H1 (cell line): Measurements from ENCODE around the gene RPS6KA2. TPM values are rescaled to one million over a fixed set of nuclear protein-coding genes. Genes with fewer than 3 reads are reported as not detected.
"Not testable (repeated sequence)": the region's sequence is repeated elsewhere in the genome, so short reads cannot be mapped to it uniquely, and the experiment has no call there.

Source experiments
- CTCF ChIA-PET: fragments of 300-600 bp; sonication (Branson Sonifier 250); formaldehyde crosslinking; loops from one replicate; lab custom pipeline; 2021; ENCODE audit not compliant: partially characterized antibody; lab: Charles Lee
- POLR2A ChIA-PET: fragments of 300-600 bp; sonication (Branson Sonifier 250); formaldehyde crosslinking; loops from one replicate; lab custom pipeline; 2021; ENCODE audit warnings: inconsistent platforms; ENCODE audit not compliant: partially characterized antibody; lab: Charles Lee
- DNase-seq, 2 experiments: peaks; one replicate each; pipeline versions ENCODE4 v3.0.0 to v3.0.0-alpha.2; 2010 to 2022; ENCODE audit warnings: low spot score in 2 of 2, low read depth in 1 of 2, mixed read lengths in 1 of 2
- FAIRE-seq: peaks from 2 replicates; lab custom pipeline; 2011; peaks lifted over from hg19 to GRCh38; lab: Jason Lieb, UNC
- H2AFZ ChIP-seq: 2 replicates; pipeline ENCODE4 v1.8.1; 2012; ENCODE audit warnings: low read length, inconsistent platforms
- H2AK5ac ChIP-seq: 2 replicates; pipeline ENCODE4 v1.6.1; 2013; ENCODE audit warnings: low read depth, low read length
- H2BK120ac ChIP-seq: replicated peaks from 2 replicates; pipeline ENCODE3; 2013; ENCODE audit warnings: low read depth, low read length, inconsistent platforms
- H2BK12ac ChIP-seq: 2 replicates; pipeline ENCODE4 v1.6.1; 2013; ENCODE audit warnings: low read depth, low read length
- H2BK15ac ChIP-seq: 2 replicates; pipeline ENCODE4 v1.6.1; 2013; ENCODE audit warnings: low read length
- H2BK20ac ChIP-seq: 2 replicates; pipeline ENCODE4 v1.6.1; 2013; ENCODE audit warnings: low read length
- H2BK5ac ChIP-seq: 2 replicates; pipeline ENCODE4 v1.6.1; 2013; ENCODE audit warnings: low read depth, low read length
- H3K14ac ChIP-seq: 2 replicates; pipeline ENCODE4 v1.6.1; 2013; ENCODE audit warnings: inconsistent platforms; ENCODE audit not compliant: insufficient read length
- H3K18ac ChIP-seq: 2 replicates; pipeline ENCODE4 v1.6.1; 2013; ENCODE audit warnings: low read length; ENCODE audit errors: extremely low read depth
- H3K23ac ChIP-seq: 2 replicates; pipeline ENCODE4 v1.6.1; 2013; ENCODE audit warnings: inconsistent platforms; ENCODE audit not compliant: insufficient read length
- H3K23me2 ChIP-seq: 2 replicates; pipeline ENCODE4 v1.6.1; 2013; ENCODE audit warnings: low read depth, low read length
- H3K27ac ChIP-seq: 2 replicates; pipeline ENCODE4 v1.6.1; 2011; ENCODE audit warnings: low read depth, low read length, inconsistent platforms
- H3K27me3 ChIP-seq, 4 experiments: replicated peaks in 1 of 4; 1 replicate in 1 of 4; 2 replicates in 3 of 4; pipeline versions ENCODE4 v1.6.1 to v1.8.1; 2011 to 2013; ENCODE audit warnings: low read length in 3 of 4, mild to moderate bottlenecking in 3 of 4, inconsistent platforms in 2 of 4, mixed read lengths in 2 of 4, moderate library complexity in 1 of 4; ENCODE audit not compliant: control insufficient read depth in 3 of 4, insufficient read depth in 3 of 4; ENCODE audit errors: extremely low read depth in 1 of 4
- H3K36me3 ChIP-seq, 4 experiments: 2 replicates each; pipeline versions ENCODE4 v1.6.1 to v1.8.1; 2011 to 2013; ENCODE audit warnings: mild to moderate bottlenecking in 4 of 4, low read length in 3 of 4, moderate library complexity in 2 of 4, control low read depth in 1 of 4, inconsistent platforms in 1 of 4; ENCODE audit not compliant: insufficient read depth in 4 of 4, control insufficient read depth in 2 of 4
- H3K4ac ChIP-seq: replicated peaks from 2 replicates; pipeline ENCODE3; 2013; ENCODE audit warnings: low read length, low read depth, mixed read lengths, inconsistent platforms; ENCODE audit not compliant: insufficient read length
- H3K4me1 ChIP-seq, 4 experiments: replicated peaks in 1 of 4; 1 replicate in 1 of 4; 2 replicates in 3 of 4; pipeline versions ENCODE4 v1.6.1 to v1.8.1; 2011 to 2013; ENCODE audit warnings: low read length in 3 of 4, inconsistent platforms in 2 of 4, mixed read lengths in 1 of 4; ENCODE audit not compliant: insufficient read depth in 4 of 4, control insufficient read depth in 3 of 4
- H3K4me2 ChIP-seq, 2 experiments: 2 replicates each; pipeline versions ENCODE4 v1.6.1 to v1.8.1; 2011 to 2013; ENCODE audit warnings: low read depth in 2 of 2, low read length in 2 of 2, control low read depth in 1 of 2, inconsistent platforms in 1 of 2, mild to moderate bottlenecking in 1 of 2; ENCODE audit not compliant: insufficient read depth in 1 of 2
- H3K4me3 ChIP-seq, 4 experiments: fragments of 200-600, 300-600 bp in 1 of 4; sonication (generic), shearing (Covaris generic), sonication (Bioruptor Twin) in 1 of 4; 2 replicates each; pipeline versions ENCODE4 v1.5.1 to v1.8.1; 2011 to 2016; ENCODE audit warnings: low read length in 4 of 4, low read depth in 3 of 4, control low read depth in 2 of 4, inconsistent platforms in 2 of 4, mild to moderate bottlenecking in 2 of 4, mixed read lengths in 1 of 4, moderate library complexity in 1 of 4; ENCODE audit not compliant: insufficient read depth in 2 of 4; ENCODE audit errors: extremely low read depth in 1 of 4
- H3K56ac ChIP-seq: replicated peaks from 2 replicates; pipeline ENCODE3; 2013; ENCODE audit warnings: low read depth, mild to moderate bottlenecking, mixed read lengths, low read length, inconsistent platforms; ENCODE audit not compliant: insufficient read length
- H3K79me1 ChIP-seq: 2 replicates; pipeline ENCODE4 v1.6.1; 2013; ENCODE audit warnings: low read depth, low read length, control low read depth
- H3K79me2 ChIP-seq, 2 experiments: 2 replicates each; pipeline versions ENCODE4 v1.6.1 to v1.8.1; 2012 to 2013; ENCODE audit warnings: low read length in 2 of 2, mild to moderate bottlenecking in 2 of 2, inconsistent platforms in 1 of 2; ENCODE audit not compliant: insufficient read depth in 2 of 2, control insufficient read depth in 1 of 2
- H3K9ac ChIP-seq, 4 experiments: replicated peaks in 1 of 4; 1 replicate in 1 of 4; 2 replicates in 3 of 4; pipeline versions ENCODE4 v1.6.1 to v1.8.1; 2011 to 2013; ENCODE audit warnings: low read depth in 3 of 4, low read length in 3 of 4, control low read depth in 2 of 4, mild to moderate bottlenecking in 2 of 4, moderate library complexity in 2 of 4, inconsistent platforms in 1 of 4; ENCODE audit errors: extremely low read depth in 1 of 4
- H3K9me3 ChIP-seq, 2 experiments: 2 replicates each; pipeline versions ENCODE4 v1.6.1 to v1.8.1; 2012 to 2013; ENCODE audit warnings: mild to moderate bottlenecking in 2 of 2, moderate library complexity in 2 of 2, control low read depth in 1 of 2, inconsistent platforms in 1 of 2, low read depth in 1 of 2, low read length in 1 of 2, mixed read lengths in 1 of 2; ENCODE audit not compliant: insufficient read depth in 2 of 2
- H4K20me1 ChIP-seq, 2 experiments: replicated peaks in 1 of 2; 2 replicates each; pipeline versions ENCODE3 to v1.8.1; 2011 to 2013; ENCODE audit warnings: inconsistent platforms in 2 of 2, low read length in 2 of 2, mild to moderate bottlenecking in 1 of 2; ENCODE audit not compliant: insufficient read depth in 2 of 2, control insufficient read depth in 1 of 2
- H4K5ac ChIP-seq: 2 replicates; pipeline ENCODE4 v1.6.1; 2013; ENCODE audit warnings: low read length, low read depth, mixed read lengths, inconsistent platforms; ENCODE audit not compliant: insufficient read length
- H4K8ac ChIP-seq: 2 replicates; pipeline ENCODE4 v1.8.0; 2013; ENCODE audit warnings: mild to moderate bottlenecking, moderate library complexity, low read length, inconsistent platforms; ENCODE audit not compliant: insufficient read depth; ENCODE audit errors: extremely low read depth
- H4K91ac ChIP-seq: replicated peaks from 2 replicates; pipeline ENCODE3; 2013; ENCODE audit warnings: low read length, mixed read lengths, inconsistent platforms; ENCODE audit not compliant: insufficient read length
- CBX5 ChIP-seq: fragments of 300-800, 300-1000 bp; sonication (generic); IDR thresholded peaks from 2 replicates; pipeline ENCODE4 v1.7.1; 2016; ENCODE audit warnings: antibody characterized with exemption, low read length, low read depth
- CHD2 ChIP-seq: IDR thresholded peaks from 2 replicates; pipeline ENCODE4 v1.6.1; 2012; ENCODE audit warnings: low read length, improper control_type of control experiment
- CTBP2 ChIP-seq: IDR thresholded peaks from 2 replicates; pipeline ENCODE4 v1.7.0; 2011; ENCODE audit warnings: borderline replicate concordance, mild to moderate bottlenecking, moderate library complexity, mixed read lengths, low read length; ENCODE audit not compliant: insufficient read depth, insufficient read length
- EP300 ChIP-seq, 2 experiments: IDR thresholded peaks; 1 replicate in 1 of 2; 2 replicates in 1 of 2; pipeline ENCODE4 v1.6.1; 2011 to 2012; ENCODE audit warnings: low read depth in 2 of 2, low read length in 2 of 2, mild to moderate bottlenecking in 2 of 2, borderline replicate concordance in 1 of 2, inconsistent platforms in 1 of 2, moderate library complexity in 1 of 2
- WGBS, 2 experiments: shearing (Covaris generic) in 1 of 2; methylation state at CpG; one replicate each; pipeline versions ENCODE4 v1.1.6 to v1.1.7; 2013 to 2015; ENCODE audit warnings: low lambda C conversion rate in 2 of 2, mixed read lengths in 2 of 2, inconsistent platforms in 1 of 2, low coverage in 1 of 2, missing lambda C conversion rate in 1 of 2; ENCODE audit not compliant: insufficient replicate concordance in 2 of 2, insufficient coverage in 1 of 2, insufficient read length in 1 of 2; ENCODE audit errors: extremely low coverage in 1 of 2, missing lambda C conversion rate in 1 of 2; 5-methylcytosine and 5-hydroxymethylcytosine counted together
- polyA plus RNA-seq, 7 experiments: library from polyadenylated mRNA; depleted of rRNA in 3 of 7; stranded (reverse) in 5 of 7; unstranded in 2 of 7; fragments of >200 nt in 5 of 7; fragments of 200-250 nt in 2 of 7; gene quantifications; 1 replicate in 5 of 7; 2 replicates in 1 of 7; 4 replicates in 1 of 7; pipeline versions ENCODE4 v1.2.1 to v1.2.3, GENCODE V29; 2011 to 2013; ENCODE audit warnings: missing spikeins in 2 of 7, mixed read lengths in 2 of 7
- total RNA-seq: library from RNA; stranded (reverse); fragmentation: NEBNext Ultra II Directional; extraction: Animal tissue kit (Norgen Biotek cat#: 25700); gene quantifications from 2 replicates; pipeline ENCODE4 v1.2.1, GENCODE V29; 2021

RPS6KA2 gene
- total and polyA plus RNA-seq, 2 of the 8 experiments (the other 6 are each of a cell fraction or from before 2014, with no cell fraction given): 8.8 to 25.7 TPM

DNA sequence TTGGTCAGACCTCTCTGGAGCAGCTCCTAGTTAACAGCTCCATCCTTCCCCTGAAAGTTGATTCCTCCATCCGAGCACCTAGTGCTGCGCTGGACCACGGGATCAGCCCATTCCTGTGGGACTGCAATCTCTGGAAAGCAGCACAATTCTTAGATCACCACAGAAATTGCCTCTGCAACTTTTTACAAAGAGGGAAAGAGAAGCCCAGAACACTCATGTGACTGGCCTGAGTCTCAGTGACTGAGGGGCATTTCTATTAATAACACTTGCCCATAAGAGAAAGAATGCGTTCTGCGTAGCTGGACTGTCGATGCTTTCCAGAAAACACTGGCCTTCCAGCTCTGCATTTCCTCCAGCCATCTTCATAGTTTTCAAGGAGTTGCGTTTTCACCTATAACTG is 262.6 kb downstream of the RPS6KA2 start (continued):
- TF ChIP-seq CTBP2: no peak
- no peak for TF ChIP-seq CHD2
- no peak for TF ChIP-seq EP300 (IDR thresholded peaks at IDR 0.05; ENCODE audit: borderline replicate concordance in 1 of 2, low read depth in 2 of 2, low read length in 2 of 2)
- TF ChIP-seq CBX5: no peak

DNA sequence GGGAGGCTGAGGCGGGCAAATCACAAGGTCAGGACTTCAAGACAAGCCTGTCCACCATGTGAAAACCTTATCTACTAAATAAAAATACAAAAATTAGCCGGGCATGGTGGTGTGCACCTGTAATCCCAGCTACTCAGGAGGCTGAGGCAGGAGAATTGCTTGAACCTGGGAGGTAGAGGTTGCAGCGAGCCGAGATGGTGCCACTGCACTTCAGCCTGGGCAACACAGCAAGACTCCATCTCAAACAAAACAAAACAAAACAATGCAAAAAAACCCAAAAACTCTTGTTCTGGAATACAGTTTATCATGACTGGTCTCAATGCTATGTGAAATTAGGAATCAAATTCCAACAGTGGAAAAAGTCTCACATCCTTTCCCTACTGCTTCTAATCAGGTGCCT is 264.6 kb downstream of the RPS6KA2 start:
- H4K20me1 ChIP-seq, H2BK120ac ChIP-seq, H3K79me2 ChIP-seq, H3K27ac ChIP-seq, H3K4me3 ChIP-seq, H3K23ac ChIP-seq, H3K9me3 ChIP-seq, H3K4ac ChIP-seq, H4K91ac ChIP-seq, H2BK15ac ChIP-seq, H3K14ac ChIP-seq, H3K18ac ChIP-seq, H2AK5ac ChIP-seq, H3K23me2 ChIP-seq, H4K5ac ChIP-seq, H3K79me1 ChIP-seq, H3K27me3 ChIP-seq, H2BK20ac ChIP-seq, DNase-seq, H3K9ac ChIP-seq, FAIRE-seq, H2AFZ ChIP-seq, H3K4me2 ChIP-seq, H3K36me3 ChIP-seq, H3K56ac ChIP-seq, H4K8ac ChIP-seq, H2BK5ac ChIP-seq: not testable (repeated sequence)
- ChIA-PET CTCF (interaction anchor here (0.9 to 3.0 kb wide), 2 partner anchors 17 kb away, joined by 4 to 8 read pairs; no protein-coding TSS in a partner anchor), POLR2A (interaction anchor here (1.2 to 1.5 kb wide), 2 partner anchors 18 kb away, joined by 3 to 6 read pairs; no protein-coding TSS in a partner anchor)
- 88% methylated on average over 4 of the region's 4 CpGs; no CpG with 5 or more reads in 1 of the 2 experiments for WGBS, 2 experiments
- Histone ChIP-seq H3K4me1 (peaks cover 2 to 18% (median 13%) of the 10 kb centered on the region in 4 experiments; a peak in 6 of 7 replicates), H2BK12ac (peak overlapping the region; percentile 84)
